H9 (cell line): ENCODE measurements around the gene CAMTA1. TPM values are rescaled to one million over a fixed set of nuclear protein-coding genes. Genes with fewer than 3 reads are reported as not detected.

Source experiments
- DNase-seq: peaks from one replicate; pipeline ENCODE4 v3.0.0-alpha.2; 2017
- H2AFZ ChIP-seq: one replicate; pipeline ENCODE4 v1.6.1; 2013; ENCODE audit warnings: mild to moderate bottlenecking, low read length, control low read depth, moderate library complexity
- H2AK5ac ChIP-seq: 2 replicates; pipeline ENCODE4 v1.6.1; 2013; ENCODE audit warnings: low read length, control low read depth, mixed read lengths; ENCODE audit not compliant: insufficient read length
- H2BK120ac ChIP-seq: one replicate; pipeline ENCODE4 v1.6.1; 2013; ENCODE audit warnings: low read depth, mild to moderate bottlenecking, low read length, control low read depth, inconsistent platforms; ENCODE audit not compliant: poor library complexity, severe bottlenecking
- H2BK12ac ChIP-seq: 2 replicates; pipeline ENCODE4 v1.6.1; 2013; ENCODE audit warnings: low read length, control low read depth, mixed read lengths, low read depth; ENCODE audit not compliant: insufficient read length
- H2BK15ac ChIP-seq: 2 replicates; pipeline ENCODE4 v1.6.1; 2013; ENCODE audit warnings: low read depth, low read length, control low read depth
- H2BK20ac ChIP-seq: one replicate; pipeline ENCODE4 v1.6.1; 2013; ENCODE audit warnings: low read depth, mild to moderate bottlenecking, low read length, control low read depth, inconsistent platforms; ENCODE audit not compliant: poor library complexity, severe bottlenecking
- H2BK5ac ChIP-seq: 2 replicates; pipeline ENCODE4 v1.6.1; 2013; ENCODE audit warnings: low read length, control low read depth, mixed read lengths; ENCODE audit not compliant: insufficient read length
- H3K14ac ChIP-seq: 2 replicates; pipeline ENCODE4 v1.6.1; 2013; ENCODE audit warnings: low read length, control low read depth; ENCODE audit not compliant: insufficient read depth
- H3K18ac ChIP-seq: 2 replicates; pipeline ENCODE4 v1.6.1; 2013; ENCODE audit warnings: low read depth, mild to moderate bottlenecking, mixed read lengths, low read length, control low read depth; ENCODE audit not compliant: insufficient read length
- H3K23ac ChIP-seq: 2 replicates; pipeline ENCODE4 v1.6.1; 2013; ENCODE audit warnings: low read length, control low read depth, mixed read lengths, low read depth; ENCODE audit not compliant: insufficient read length
- H3K23me2 ChIP-seq: 2 replicates; pipeline ENCODE4 v1.6.1; 2013; ENCODE audit warnings: low read depth, mild to moderate bottlenecking, mixed read lengths, low read length, control low read depth; ENCODE audit not compliant: insufficient read length, poor library complexity, severe bottlenecking
- H3K27ac ChIP-seq: 2 replicates; pipeline ENCODE4 v1.5.1; 2013; ENCODE audit warnings: low read length, control low read depth, mixed read lengths, low read depth; ENCODE audit not compliant: insufficient read length
- H3K27me3 ChIP-seq: 2 replicates; pipeline ENCODE4 v1.6.1; 2013; ENCODE audit warnings: low read length, control low read depth, inconsistent platforms; ENCODE audit not compliant: insufficient read depth
- H3K4ac ChIP-seq: 2 replicates; pipeline ENCODE4 v1.6.1; 2013; ENCODE audit warnings: low read depth, mild to moderate bottlenecking, control low read depth, inconsistent platforms, low read length, moderate library complexity
- H3K4me1 ChIP-seq: 2 replicates; pipeline ENCODE4 v1.6.1; 2013; ENCODE audit warnings: low read length, control low read depth, inconsistent platforms; ENCODE audit not compliant: insufficient read depth
- H3K4me2 ChIP-seq: 2 replicates; pipeline ENCODE4 v1.6.1; 2013; ENCODE audit warnings: low read length, control low read depth, mixed read lengths; ENCODE audit not compliant: insufficient read length, insufficient read depth
- H3K56ac ChIP-seq: 2 replicates; pipeline ENCODE4 v1.6.1; 2013; ENCODE audit warnings: low read depth, mild to moderate bottlenecking, mixed read lengths, low read length, control low read depth; ENCODE audit not compliant: insufficient read length
- H3K79me1 ChIP-seq: 2 replicates; pipeline ENCODE4 v1.6.1; 2013; ENCODE audit warnings: low read depth, mild to moderate bottlenecking, moderate library complexity, low read length, control low read depth, inconsistent platforms; ENCODE audit not compliant: insufficient read depth, poor library complexity, severe bottlenecking
- H3K79me2 ChIP-seq: 2 replicates; pipeline ENCODE4 v1.6.1; 2013; ENCODE audit warnings: low read length, control low read depth, inconsistent platforms; ENCODE audit not compliant: insufficient read depth
- H3K9ac ChIP-seq: 2 replicates; pipeline ENCODE4 v1.6.1; 2013; ENCODE audit warnings: low read length, control low read depth, mixed read lengths; ENCODE audit not compliant: insufficient read length; ENCODE audit errors: extremely low read depth
- H3K9me3 ChIP-seq: one replicate; pipeline ENCODE4 v1.6.1; 2013; ENCODE audit warnings: low read depth, low read length, inconsistent platforms; ENCODE audit not compliant: control insufficient read depth
- H3T11ph ChIP-seq: one replicate; pipeline ENCODE4 v1.6.1; 2013; ENCODE audit warnings: mild to moderate bottlenecking, low read length, control low read depth, inconsistent platforms
- H4K20me1 ChIP-seq: one replicate; pipeline ENCODE4 v1.6.1; 2013; ENCODE audit not compliant: control insufficient read depth, insufficient read length, insufficient read depth
- H4K5ac ChIP-seq: 2 replicates; pipeline ENCODE4 v1.6.1; 2013; ENCODE audit warnings: low read depth, mild to moderate bottlenecking, mixed read lengths, low read length, control low read depth; ENCODE audit not compliant: insufficient read length
- H4K8ac ChIP-seq: replicated peaks from 2 replicates; pipeline ENCODE4 v1.6.1; 2013; ENCODE audit warnings: low read length, control low read depth, mixed read lengths, low read depth; ENCODE audit not compliant: insufficient read length
- H4K91ac ChIP-seq: 2 replicates; pipeline ENCODE4 v1.6.1; 2013; ENCODE audit warnings: low read depth, mild to moderate bottlenecking, moderate library complexity, mixed read lengths, low read length, control low read depth; ENCODE audit not compliant: insufficient read length
- H3K27ac Mint-ChIP-seq, 3 experiments: 2 replicates in 2 of 3; 3 replicates in 1 of 3; pipeline ENCODE4 v1.8.0; 2020 to 2021; ENCODE audit warnings: mixed read lengths in 3 of 3, mild to moderate bottlenecking in 1 of 3, moderate library complexity in 1 of 3
- H3K27me3 Mint-ChIP-seq: 2 replicates; pipeline ENCODE4 v1.8.0; 2021; ENCODE audit warnings: low read depth, mild to moderate bottlenecking, moderate library complexity, mixed read lengths
- H3K36me3 Mint-ChIP-seq, 3 experiments: 2 replicates in 2 of 3; 3 replicates in 1 of 3; pipeline ENCODE4 v1.8.0; 2020 to 2021; ENCODE audit warnings: low read depth in 3 of 3, mixed read lengths in 3 of 3; ENCODE audit not compliant: insufficient read depth in 1 of 3
- H3K4me1 Mint-ChIP-seq, 2 experiments: 2 replicates each; pipeline ENCODE4 v1.8.0; 2020; ENCODE audit warnings: mixed read lengths in 2 of 2
- H3K4me3 Mint-ChIP-seq, 2 experiments: 2 replicates in 1 of 2; 3 replicates in 1 of 2; pipeline ENCODE4 v1.8.0; 2020 to 2021; ENCODE audit warnings: mild to moderate bottlenecking in 2 of 2, mixed read lengths in 2 of 2, moderate library complexity in 1 of 2
- H3K9me3 Mint-ChIP-seq, 2 experiments: 2 replicates in 1 of 2; 3 replicates in 1 of 2; pipeline ENCODE4 v1.8.0; 2020; ENCODE audit warnings: mild to moderate bottlenecking in 2 of 2, mixed read lengths in 2 of 2, moderate library complexity in 1 of 2
- WGBS: extraction: QIAGEN DNeasy Blood & Tissue Kit; methylation state at CpG from one replicate; pipeline ENCODE4 v1.1.7; 2013; ENCODE audit warnings: missing lambda C conversion rate, low lambda C conversion rate, mixed read lengths; ENCODE audit not compliant: insufficient read length; ENCODE audit errors: extremely low coverage; 5-methylcytosine and 5-hydroxymethylcytosine counted together
- total RNA-seq: library from RNA; stranded (reverse); gene quantifications from 2 replicates; pipeline ENCODE4 v1.2.1, GENCODE V29; 2021
- TF ChIP-seq, protein P1 (sequence below): fragments of 200-600 bp; sonication (generic); conservative IDR thresholded peaks from 3 replicates; pipeline ENCODE4 v1.8.0; 2021; ENCODE audit warnings: antibody characterized with exemption, mild to moderate bottlenecking

Gene CAMTA1
- total RNA-seq, 1 experiment from 2014 or later = 115 TPM

DNA sequence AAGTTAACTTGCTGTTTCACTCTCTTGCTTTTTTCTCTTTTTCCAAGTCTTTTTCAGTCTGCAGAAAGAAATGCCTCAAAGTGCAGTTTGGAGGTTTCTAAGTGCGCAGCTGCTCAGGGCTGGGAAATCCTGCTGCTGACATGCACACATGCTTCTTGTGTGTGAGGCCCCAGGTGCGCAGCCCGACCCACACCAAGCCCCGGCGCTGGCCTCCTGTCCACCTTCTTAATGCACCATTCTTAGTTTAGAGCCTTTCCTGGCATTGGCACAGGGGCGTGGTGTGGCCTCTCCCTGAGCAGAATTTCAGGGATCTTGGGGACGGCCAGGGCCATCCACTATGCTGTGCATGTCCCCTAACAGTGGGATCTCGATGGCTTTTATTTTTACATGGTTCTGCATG, 315.2 kb downstream of the CAMTA1 start:
- Histone ChIP-seq H2BK12ac (no peak overlapping the region), H3K79me1 (no peaks in the 10 kb centered on the region), H3K56ac (no peak overlapping the region), H3K9me3 (no peaks in the 10 kb centered on the region), H3K18ac (no peak overlapping the region), H3K4me2 (no peak overlapping the region), H3K14ac (no peak overlapping the region), H3T11ph (no peak overlapping the region), H3K4me1 (no peaks in the 10 kb centered on the region), H2AFZ (no peak overlapping the region), H2BK20ac (no peak overlapping the region), H3K79me2 (no peaks in the 10 kb centered on the region), H3K23me2 (no peaks in the 10 kb centered on the region), H2BK15ac (no peak overlapping the region), H3K27me3 (no peaks in the 10 kb centered on the region), H3K27ac (no peak overlapping the region), H2BK120ac (no peak overlapping the region), H4K91ac (no peak overlapping the region), H2BK5ac (no peak overlapping the region), H2AK5ac (no peak overlapping the region), H3K4ac (no peak overlapping the region), H4K8ac (no peak overlapping the region), H3K23ac (no peak overlapping the region), H4K20me1 (no peaks in the 10 kb centered on the region), H3K9ac (no peak overlapping the region), H4K5ac (no peak overlapping the region)
- Mint-ChIP-seq H3K4me3 (no peak overlapping the region), H3K9me3 (no peaks in the 10 kb centered on the region; a peak in 1 of 5 replicates), H3K27me3 (peaks cover 6% of the 10 kb centered on the region), H3K36me3 (no peaks in the 10 kb centered on the region), H3K27ac (peak overlapping the region in 1 of 3 experiments; percentile 29; a peak in 3 of 7 replicates), H3K4me1 (peaks cover 5 to 7% of the 10 kb centered on the region in 2 experiments; a peak in 3 of 4 replicates)
- TF ChIP-seq, protein P1, sequence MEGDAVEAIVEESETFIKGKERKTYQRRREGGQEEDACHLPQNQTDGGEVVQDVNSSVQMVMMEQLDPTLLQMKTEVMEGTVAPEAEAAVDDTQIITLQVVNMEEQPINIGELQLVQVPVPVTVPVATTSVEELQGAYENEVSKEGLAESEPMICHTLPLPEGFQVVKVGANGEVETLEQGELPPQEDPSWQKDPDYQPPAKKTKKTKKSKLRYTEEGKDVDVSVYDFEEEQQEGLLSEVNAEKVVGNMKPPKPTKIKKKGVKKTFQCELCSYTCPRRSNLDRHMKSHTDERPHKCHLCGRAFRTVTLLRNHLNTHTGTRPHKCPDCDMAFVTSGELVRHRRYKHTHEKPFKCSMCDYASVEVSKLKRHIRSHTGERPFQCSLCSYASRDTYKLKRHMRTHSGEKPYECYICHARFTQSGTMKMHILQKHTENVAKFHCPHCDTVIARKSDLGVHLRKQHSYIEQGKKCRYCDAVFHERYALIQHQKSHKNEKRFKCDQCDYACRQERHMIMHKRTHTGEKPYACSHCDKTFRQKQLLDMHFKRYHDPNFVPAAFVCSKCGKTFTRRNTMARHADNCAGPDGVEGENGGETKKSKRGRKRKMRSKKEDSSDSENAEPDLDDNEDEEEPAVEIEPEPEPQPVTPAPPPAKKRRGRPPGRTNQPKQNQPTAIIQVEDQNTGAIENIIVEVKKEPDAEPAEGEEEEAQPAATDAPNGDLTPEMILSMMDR = no peak
- no peak for DNase-seq
- WGBS = no CpG with 5 or more reads among the region's 8 CpGs
